Right renal pelvis (tissue), 4 donors: ENCODE results near the gene DOCK4. TPM values are rescaled to one million over a fixed set of nuclear protein-coding genes. Genes with fewer than 3 reads are reported as not detected.
"Not testable (repeated sequence)": the region's sequence is repeated elsewhere in the genome, so short reads cannot be mapped to it uniquely, and the experiment has no call there.

Experiments
- DNase-seq, 4 donors: peaks; one replicate each; pipeline ENCODE4 v3.0.0-alpha.2; 2013; ENCODE audit warnings: low read depth in 4 of 4, low spot score in 3 of 4, missing footprints in 1 of 4
- polyA plus RNA-seq, 4 donors: library from polyadenylated mRNA; unstranded; fragments of 120-200 nt; gene quantifications; one replicate each; pipeline ENCODE4 v1.2.1, GENCODE V29; 2013; ENCODE audit not compliant: insufficient read length in 4 of 4

The DOCK4 gene
- polyA plus RNA-seq, 4 donors = 20.1 to 26.6 (median 21.4) TPM

- no peak for DNase-seq
These were observed 286.5 kb downstream of the DOCK4 start for GRCh38 chr7:111919631-111920179.

- DNase-seq = no peak
These were observed 287.0 kb downstream of the DOCK4 start for GRCh38 chr7:111919164-111919563.

- no peak for DNase-seq
These were observed 287.7 kb downstream of the DOCK4 start for GRCh38 chr7:111918461-111918860.

GRCh38 chr7:111917404-111917803 lies 288.8 kb downstream of the DOCK4 start:
- not testable (repeated sequence) for DNase-seq

GRCh38 chr7:111914291-111914690 lies 291.9 kb downstream of the DOCK4 start:
- no peak for DNase-seq

GRCh38 chr7:111911166-111911961 lies 294.8 kb downstream of the DOCK4 start:
- DNase-seq = no peak

GRCh38 chr7:111910656-111911055 lies 295.5 kb downstream of the DOCK4 start:
- no peak for DNase-seq

GRCh38 chr7:111908673-111909072 lies 297.5 kb downstream of the DOCK4 start:
- DNase-seq = not testable (repeated sequence)

GRCh38 chr7:111903797-111904196 lies 302.4 kb downstream of the DOCK4 start:
- no peak for DNase-seq

GRCh38 chr7:111903016-111903415 lies 303.2 kb downstream of the DOCK4 start:
- DNase-seq = no peak

GRCh38 chr7:111900283-111900682 lies 305.9 kb downstream of the DOCK4 start:
- DNase-seq = no peak

GRCh38 chr7:111895049-111895448 lies 311.1 kb downstream of the DOCK4 start:
- no peak for DNase-seq

GRCh38 chr7:111894518-111894917 lies 311.7 kb downstream of the DOCK4 start:
- DNase-seq = no peak

- no peak for DNase-seq
These were observed 313.0 kb downstream of the DOCK4 start for GRCh38 chr7:111893190-111893589.

- no peak for DNase-seq
These were observed 313.6 kb downstream of the DOCK4 start for GRCh38 chr7:111892588-111892987.

GRCh38 chr7:111887734-111888133 lies 318.5 kb downstream of the DOCK4 start:
- no peak for DNase-seq

- DNase-seq = no peak
These were observed 320.0 kb downstream of the DOCK4 start for GRCh38 chr7:111886233-111886632.

GRCh38 chr7:111883241-111883640 lies 323.0 kb downstream of the DOCK4 start:
- no peak for DNase-seq

GRCh38 chr7:111878785-111879184 lies 327.4 kb downstream of the DOCK4 start:
- DNase-seq = no peak

- no peak for DNase-seq
These were observed 328.3 kb downstream of the DOCK4 start for GRCh38 chr7:111877931-111878330.

- DNase-seq = no peak
These were observed 332.1 kb downstream of the DOCK4 start for GRCh38 chr7:111873963-111874690.

- no peak for DNase-seq
These were observed 332.9 kb downstream of the DOCK4 start for GRCh38 chr7:111873326-111873646.
